GM15510 (cell line): ENCODE data around the gene TEDDM1.
A peak's percentile ranks its signal among the peaks of the same experiment; 100 is the strongest.

Experiments used
- POLR2A ChIP-seq: IDR thresholded peaks from 3 replicates; pipeline ENCODE4 v1.6.1; 2011; ENCODE audit warnings: borderline replicate concordance; ENCODE audit not compliant: insufficient read length; ENCODE audit errors: extremely low read depth

TEDDM1 gene

DNA sequence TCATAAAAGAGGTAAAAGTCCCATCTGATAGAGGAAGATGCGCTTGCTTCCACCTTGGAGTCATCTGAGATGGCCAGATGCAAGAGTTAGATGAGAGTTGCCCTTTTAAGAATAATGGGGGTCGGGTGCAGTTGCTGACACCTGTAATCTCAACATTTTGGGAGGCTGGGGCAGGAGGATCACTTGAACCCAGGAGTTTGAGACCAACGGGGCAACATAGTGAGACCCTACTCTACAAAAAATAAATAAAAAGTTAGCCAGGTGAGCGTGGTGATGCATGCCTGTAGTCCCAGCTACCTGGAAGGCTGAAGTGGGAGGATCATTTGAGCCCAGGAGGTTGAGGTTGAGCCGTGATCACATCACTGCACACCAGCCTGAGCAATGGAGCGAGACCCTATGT is 13.5 kb upstream of the TEDDM1 start:
- no peak for TF ChIP-seq POLR2A

DNA sequence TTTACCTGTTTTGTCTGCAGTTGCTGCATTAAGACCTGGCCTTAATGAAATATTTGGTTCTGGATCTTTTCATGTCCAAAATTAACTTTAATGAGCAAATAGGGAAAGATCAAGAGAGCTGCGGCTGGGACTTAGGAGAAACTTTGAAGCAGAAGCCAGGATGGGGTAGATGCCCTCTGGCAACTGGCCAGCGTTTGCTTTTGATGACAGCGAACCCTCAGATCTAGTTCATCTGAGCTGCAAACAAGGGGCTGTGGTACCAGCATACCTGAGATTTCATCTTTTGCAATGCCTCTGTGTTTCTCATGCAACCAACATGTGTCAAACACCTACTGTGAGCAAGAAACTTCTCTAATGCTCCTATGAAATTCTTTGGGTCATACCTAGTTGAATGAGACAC is 13.0 kb upstream of the TEDDM1 start:
- no peak for TF ChIP-seq POLR2A

DNA sequence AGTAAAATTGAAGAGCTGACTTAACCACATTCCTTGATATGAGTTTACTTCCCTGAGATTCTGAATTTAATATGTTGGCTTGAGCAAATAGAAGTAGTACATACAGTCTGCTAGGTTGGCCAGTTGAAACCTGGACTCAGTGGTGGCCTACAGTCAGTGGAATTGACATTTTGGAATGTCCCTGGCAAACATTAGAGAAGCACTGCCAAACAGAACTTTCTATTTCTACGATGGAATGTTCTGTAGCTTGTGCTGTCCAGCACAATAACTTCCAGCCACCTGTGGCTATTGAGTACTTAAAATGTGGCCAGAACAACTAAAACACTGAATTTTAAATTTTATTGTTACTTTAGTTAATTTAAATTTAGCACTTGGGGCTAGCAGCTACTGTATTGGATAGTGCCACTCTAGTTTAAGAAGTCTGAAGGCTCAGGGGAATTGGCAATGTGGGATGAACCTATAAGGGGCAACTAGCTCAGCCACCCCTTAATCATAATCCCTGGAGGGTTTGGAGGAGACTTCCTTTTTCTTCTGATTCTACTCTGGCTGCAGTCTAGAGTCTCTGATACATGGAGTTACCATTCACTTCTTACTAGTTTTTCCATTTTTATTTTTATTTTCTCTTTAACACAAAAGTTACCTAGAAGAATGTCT is 10.3 kb upstream of the TEDDM1 start:
- TF ChIP-seq POLR2A, result no peak

DNA sequence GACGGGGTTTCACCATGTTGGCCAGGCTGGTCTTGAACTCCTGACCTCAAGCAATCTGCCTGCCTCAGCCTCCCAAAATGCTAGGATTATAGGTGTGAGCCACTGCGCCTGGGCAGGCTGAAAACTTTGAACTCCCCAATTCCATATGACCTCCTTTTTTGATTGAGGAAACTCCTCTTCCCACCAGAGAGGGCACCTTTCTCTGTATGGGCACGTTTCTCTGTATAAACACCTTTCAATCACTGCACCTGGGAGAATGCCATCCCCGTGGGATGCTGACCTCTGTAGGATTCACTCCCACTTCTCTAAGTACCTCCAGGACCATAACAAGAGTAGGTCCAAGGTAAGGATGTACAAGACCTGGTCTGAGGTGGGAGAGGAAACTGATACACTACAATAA is 9.7 kb upstream of the TEDDM1 start:
- TF ChIP-seq POLR2A, result no peak

DNA sequence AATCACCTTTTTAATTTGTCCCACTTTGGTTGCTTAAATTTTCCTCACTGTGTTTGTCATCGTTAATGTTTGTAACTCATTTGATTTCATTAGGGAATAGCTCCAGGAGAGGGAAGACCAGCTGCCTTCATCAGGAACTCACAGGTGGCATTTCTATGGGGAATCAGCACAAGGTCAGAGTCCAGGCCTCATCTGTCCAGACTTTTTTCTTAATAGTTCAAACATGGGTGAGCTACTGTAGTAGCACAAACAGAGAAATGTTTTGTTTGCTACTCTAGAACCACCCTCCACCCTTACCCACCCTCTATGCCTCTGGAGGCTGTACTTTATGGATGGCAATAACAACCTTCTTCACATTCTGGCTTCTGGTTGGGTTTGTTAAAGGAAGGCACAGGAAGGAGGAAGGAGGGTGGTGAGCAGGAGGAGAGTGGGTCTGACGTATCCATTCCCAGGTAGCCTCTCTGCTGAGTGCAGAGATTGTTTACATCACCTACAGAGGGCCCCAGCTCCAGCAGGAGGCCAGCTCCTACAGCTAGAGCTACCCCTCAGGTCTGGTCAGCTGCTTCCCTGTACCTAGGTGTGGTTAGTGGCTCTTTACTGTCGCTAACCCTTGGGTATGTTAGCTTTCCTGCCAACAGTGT is 8.1 kb upstream of the TEDDM1 start:
- no peak for TF ChIP-seq POLR2A

DNA sequence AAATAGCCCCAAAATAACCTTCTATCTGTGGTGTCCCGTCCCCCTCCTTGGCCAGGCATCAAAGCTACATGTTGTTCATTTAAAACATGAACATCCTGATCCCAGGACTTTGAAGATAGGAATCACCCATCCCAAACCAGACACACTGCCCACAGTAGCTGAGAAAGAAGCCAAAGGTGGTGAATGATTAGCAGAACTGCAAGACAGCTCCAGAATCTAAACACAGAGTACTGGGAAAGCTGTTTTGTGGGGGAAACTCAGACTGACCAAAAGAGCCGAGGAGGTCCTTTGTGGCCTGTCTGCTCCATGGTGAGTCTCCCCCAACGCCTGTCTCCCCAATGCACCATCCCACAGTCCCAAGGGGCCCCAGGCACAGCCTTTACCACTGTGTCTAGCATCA is 7.3 kb upstream of the TEDDM1 start:
- no peak for TF ChIP-seq POLR2A

DNA sequence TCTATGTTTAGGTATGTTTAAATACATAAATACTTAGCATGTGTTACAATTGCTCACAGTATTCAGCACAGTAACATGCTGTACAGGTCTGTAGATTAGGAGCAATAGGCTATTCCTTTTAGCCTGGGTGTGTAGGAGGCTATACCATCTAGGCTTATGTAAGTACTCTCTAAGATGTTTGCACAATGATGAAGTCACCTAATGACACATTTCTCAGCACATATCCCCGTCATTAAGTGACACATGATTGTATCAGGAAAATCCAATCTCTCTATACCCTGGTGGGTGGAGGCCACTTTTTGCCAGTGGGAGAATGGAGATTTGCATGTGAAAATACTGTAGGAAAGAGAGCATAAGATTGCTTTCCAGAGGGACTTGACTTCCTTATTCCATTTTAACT is 5.5 kb upstream of the TEDDM1 start:
- no peak for TF ChIP-seq POLR2A

DNA sequence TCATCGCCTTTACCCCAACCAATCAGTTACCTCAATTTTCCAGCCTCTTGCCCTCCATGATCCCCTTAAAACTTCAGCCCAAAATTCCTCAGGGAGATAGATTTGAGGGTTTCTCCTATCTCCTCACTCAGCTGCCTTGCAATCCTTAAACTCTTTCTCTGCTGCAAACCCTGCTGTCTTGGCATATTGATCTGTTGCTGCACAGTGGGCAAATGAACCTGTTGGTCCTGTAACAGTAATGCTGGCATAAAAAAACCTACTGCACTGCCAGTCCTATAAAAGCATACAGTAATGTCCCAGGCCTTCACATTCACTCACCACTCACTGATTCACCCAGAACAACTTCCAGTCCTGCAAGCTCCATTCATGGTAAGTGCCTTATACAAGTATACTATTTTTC is 5.1 kb upstream of the TEDDM1 start:
- no peak for TF ChIP-seq POLR2A

DNA sequence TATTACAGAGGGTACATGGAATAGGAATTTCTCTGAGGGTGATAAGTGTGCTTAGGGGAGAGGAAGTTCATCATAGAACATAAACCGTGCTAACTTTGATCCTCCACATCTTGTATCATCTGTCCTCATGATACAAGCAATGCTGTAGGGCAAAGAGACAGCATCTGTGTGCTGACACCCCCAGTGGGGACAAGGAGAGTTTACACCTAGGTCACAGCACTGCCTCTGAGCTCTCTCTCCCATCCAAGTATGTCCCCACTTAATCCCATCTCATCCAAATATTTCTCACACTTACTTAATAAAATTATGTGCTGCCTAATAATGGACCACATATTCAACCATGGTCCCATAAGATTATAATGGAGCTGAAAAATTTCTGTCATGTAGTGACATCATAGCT is 4.3 kb upstream of the TEDDM1 start:
- no peak for TF ChIP-seq POLR2A

DNA sequence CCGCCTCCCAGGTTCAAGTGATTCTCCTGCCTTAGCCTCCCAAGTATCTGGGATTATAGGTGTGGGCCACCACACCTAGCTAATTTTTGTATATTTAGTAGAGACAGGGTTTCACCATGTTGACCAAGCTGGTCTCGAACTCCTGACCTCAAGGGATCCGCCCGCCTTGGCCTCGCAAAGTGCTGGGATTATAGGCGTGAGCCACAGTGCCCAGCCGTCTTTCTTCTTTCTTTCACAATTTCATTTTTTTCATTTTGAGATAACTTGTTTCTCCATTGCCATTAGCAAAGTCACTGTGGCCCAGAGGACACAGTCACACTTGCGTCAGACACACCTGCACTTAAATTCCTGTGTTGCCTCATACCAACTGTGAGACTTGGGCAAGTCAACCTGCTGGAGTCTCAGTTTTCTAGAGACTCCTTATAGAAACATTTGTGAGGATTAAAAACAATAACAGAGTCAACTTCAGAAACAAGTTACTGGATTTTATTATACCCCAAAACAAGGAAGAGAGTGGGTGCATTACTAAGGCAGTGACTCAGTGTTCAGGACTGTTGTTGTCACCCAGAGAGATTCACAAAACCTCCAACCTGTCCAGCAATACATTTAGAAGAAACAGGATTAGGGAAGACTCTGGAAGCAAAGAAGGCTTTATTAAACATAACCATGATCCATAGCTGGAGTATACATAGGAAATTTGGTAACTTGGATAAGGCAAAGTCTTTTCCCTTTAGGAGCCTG is 2.6 kb downstream of the TEDDM1 start:
- TF ChIP-seq POLR2A, result no peak

DNA sequence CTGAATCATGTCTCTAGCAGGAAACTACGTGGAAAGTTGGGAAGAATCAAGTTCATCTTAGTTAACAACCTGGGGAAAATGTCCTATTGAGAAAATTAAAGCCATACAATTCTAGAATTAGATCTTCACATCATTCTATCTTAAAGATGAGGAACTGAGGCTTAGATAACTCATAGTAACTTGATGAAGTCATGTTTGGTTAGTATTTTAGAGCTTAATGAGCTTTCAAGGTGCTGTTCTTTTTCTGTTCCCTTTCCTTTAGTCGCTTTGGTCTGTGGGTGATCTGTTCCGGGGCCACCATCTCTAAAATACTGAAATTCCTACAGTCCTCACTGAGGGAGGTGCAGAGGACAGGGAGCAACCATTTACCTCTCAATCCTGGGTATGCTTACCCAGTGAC is 4.6 kb downstream of the TEDDM1 start:
- no peak for TF ChIP-seq POLR2A

DNA sequence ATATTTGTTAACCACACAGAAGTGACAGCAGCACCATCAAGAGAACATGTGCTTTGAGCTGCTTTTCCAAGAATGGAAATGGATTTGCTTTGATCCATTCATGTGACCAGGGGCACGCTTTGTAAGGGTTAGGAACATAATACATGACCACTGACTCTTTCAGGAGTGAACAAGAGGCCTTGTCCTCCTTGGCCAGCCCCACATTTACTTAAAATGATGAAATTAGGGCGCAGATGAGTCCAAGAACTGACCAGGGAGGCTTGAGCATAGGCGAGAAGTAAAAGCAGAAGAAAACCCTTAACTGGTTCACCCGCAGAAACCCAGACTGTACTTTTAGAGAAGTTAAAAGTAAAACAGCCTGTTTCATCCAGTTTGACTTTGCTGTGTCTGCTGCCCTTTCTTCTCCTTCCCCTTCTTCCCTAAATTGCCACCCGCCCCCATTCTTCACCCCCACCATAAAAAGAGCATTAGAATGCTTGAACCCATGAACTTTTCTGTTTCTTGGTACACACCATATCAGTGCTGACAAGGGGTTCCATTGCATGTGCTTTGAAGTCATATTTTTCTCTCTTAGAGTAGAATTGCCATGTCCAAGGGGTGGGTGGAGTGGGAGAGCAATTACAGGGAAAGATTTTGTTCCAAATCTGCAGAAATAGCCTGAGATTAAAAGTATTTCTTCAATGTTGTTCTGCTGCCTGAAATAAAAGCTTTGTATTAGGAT is 6.3 kb downstream of the TEDDM1 start:
- TF ChIP-seq POLR2A, result no peak

DNA sequence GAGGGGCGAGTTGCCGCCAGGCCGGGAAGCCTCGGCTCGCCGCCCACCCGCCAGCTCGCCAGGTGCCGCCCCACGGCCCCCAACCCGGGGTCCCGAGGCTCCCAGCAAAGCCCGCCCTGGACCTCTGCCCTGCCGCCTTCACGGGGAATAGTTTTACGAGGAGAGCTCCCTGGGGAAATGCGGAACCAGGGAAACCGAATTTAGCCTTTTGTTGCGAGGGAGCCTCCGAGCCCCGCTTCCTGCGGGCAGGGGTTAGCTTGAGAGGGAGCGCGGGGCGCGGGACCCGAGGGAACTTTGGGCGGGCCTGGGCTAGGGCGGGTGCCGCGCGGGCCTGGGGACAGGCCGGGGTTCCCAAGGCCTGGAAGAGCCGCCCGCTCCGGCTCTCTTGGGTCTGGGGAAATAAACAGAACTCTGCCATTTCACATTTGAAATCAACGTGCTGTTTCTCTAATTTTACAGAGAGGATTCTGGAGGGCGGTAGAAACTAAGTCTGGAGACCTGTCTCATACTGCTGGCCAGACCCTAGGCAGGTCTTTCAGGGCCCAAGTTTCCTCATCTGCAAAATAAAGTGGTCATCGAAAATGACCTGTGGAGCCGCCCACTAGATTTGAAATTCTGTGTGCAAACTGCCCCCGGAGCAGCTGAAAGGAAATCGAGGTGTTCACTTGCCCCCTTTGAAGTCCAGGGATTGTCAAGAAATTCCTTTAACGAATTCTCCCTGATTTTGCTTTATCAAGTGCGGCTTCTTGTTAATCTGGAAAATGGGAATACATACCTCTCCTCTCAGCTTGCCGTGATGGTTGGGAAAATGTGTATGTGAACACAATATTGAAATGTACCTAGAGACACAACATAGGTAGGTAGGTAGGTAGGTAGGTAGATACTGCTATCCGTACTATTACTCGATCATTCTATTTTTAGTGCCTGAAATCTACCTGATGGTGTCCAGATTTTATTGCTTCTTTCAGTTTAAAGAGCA is 8.1 kb downstream of the TEDDM1 start:
- no peak for TF ChIP-seq POLR2A

DNA sequence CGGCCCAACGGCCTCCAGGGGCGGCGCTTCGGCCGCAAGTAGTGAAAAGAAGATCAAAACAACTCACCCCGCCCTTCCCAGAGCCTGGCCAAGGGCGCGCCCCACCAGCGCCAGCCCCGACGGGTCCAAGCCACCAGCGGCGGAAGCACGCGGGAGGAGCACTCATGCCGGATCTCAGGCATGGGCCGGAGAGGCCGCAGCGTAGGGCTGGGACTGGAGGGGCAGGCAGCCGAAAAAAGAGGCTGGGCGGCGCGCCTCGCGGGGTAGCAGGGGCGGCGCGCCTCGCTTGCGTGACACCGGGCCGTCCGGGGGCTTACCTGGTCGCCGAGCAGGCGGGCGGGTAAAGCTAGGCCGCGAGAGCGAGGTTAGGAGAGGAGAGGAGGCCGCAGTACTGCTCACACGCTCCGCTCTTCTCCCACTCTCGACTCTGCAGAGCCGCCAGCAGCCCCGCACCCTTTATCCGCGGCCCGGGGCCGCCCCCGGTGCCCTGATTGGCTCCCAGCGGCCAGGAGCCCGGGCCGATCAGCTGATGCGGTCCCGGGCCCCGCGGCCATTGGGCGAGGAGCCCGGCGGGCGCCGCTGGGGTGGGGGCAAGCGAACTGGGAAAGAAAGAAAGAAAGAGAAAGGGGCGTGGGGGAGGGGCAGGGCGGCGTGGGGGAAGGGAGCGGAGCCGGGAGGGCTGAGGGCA is 9.0 kb downstream of the TEDDM1 start, which contains the start of gene GLUL:
GLUL (minus strand) TSS at position 429 of the 688 bp plus-strand sequence. CDS start 3,053 bp downstream, outside the sequence.
- peak; percentile 87 for TF ChIP-seq POLR2A
